Measurements from ENCODE around the gene ZEB2. TPM values are rescaled to one million over a fixed set of nuclear protein-coding genes. Genes with fewer than 3 reads are reported as not detected.

Gene ZEB2
- total and polyA plus RNA-seq, 12 donors, result 17.2 to 99.5 (median 83.0) TPM

DNA sequence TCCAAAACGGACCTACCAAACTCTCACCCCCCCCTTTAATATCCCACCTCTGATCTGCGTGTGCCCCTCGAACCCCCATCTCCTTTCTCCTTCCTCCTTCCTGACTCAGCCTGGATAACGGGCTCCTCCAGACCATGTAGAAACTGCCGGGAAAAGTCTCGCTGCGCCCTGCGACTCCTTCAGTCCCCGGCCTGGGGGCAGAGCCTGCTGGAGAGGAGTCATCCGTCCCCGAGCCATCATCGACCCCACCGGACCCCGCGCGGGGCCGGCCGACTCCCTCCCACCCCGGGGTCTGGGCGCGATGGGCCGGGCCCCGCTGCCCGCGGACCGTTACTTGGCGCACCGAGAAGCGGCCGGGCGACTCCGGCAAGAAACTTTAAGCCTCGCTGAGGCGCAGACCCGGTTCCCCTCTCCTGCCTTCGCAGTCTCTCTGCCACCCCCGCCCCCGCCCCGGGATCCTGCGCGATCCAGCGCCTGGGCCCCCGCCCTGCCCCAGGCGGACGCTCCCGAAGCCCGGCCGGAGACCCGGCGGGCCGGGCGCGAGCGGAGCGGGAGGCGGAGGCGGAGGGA is 3.4 kb downstream of the ZEB2 start:
- peak in 3 of 8 donors; percentile 14 to 74 (median 39) for ATAC-seq
- peak in 1 of 2 donors; percentile 45 for DNase-seq
- Histone ChIP-seq H3K36me3 (peaks cover 0 to 38% (median 0%) of the 10 kb centered on the region in 9 donors), H3K4me3 (peak overlapping the region; percentile 69 to 98 (median 79)), H3K4me1 (peaks cover 0 to 44% (median 20%) of the 10 kb centered on the region in 9 donors), H3K9me3 (no peaks in the 10 kb centered on the region), H3K27me3 (peaks cover 0 to 8% (median 3%) of the 10 kb centered on the region in 7 donors), H3K27ac (peak overlapping the region; percentile 96 to 100 (median 98))
- 1% methylated on average over 45 to 56 of the region's 57 CpGs for WGBS, 2 donors
- TF ChIP-seq, protein P1, sequence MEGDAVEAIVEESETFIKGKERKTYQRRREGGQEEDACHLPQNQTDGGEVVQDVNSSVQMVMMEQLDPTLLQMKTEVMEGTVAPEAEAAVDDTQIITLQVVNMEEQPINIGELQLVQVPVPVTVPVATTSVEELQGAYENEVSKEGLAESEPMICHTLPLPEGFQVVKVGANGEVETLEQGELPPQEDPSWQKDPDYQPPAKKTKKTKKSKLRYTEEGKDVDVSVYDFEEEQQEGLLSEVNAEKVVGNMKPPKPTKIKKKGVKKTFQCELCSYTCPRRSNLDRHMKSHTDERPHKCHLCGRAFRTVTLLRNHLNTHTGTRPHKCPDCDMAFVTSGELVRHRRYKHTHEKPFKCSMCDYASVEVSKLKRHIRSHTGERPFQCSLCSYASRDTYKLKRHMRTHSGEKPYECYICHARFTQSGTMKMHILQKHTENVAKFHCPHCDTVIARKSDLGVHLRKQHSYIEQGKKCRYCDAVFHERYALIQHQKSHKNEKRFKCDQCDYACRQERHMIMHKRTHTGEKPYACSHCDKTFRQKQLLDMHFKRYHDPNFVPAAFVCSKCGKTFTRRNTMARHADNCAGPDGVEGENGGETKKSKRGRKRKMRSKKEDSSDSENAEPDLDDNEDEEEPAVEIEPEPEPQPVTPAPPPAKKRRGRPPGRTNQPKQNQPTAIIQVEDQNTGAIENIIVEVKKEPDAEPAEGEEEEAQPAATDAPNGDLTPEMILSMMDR (IDR thresholded peaks at IDR 0.05), result no peak
- intact Hi-C loops (cut with DNase I), result loop anchor here in 7 of 10 donors (5.0 to 10.0 kb wide), 8 partner anchors 62 to 1238 kb away; a partner anchor contains a TSS

DNA sequence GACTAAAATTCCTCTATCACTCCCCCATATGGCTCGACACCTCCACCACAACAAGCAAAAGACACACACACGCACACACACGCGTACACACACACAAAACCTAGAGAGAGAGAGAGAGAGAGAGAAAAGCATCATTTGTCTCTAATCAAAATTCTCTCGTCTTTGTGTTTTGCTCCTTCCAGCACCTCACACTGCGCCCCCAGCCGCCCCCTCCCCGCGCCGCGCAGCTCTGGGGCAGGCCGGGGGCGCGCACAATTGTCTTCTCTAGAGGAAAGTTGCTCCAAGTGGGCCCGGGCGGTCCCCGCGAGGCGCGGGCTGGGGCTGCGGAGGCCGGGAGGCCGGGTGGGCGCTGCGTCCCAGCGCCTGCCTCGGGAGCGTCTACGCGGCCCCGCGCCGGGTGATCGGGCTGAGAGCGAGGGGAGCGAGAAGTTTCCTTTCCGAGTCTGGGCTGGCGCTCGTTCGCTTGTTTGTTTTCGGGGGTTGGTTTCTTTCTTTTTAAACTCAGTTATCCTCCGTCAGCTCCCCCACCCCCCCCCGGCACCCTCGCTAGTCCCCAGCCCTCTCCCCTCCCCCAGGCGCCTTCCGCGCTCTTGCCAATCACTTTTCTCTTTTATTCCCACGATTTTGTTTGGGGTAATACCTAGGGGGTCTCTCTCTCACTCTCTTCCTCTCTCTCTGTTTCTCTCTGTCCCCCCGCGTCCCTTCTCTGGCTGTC is 4.1 kb downstream of the ZEB2 start:
- intact Hi-C loops (cut with DNase I), result loop anchor here in 7 of 10 donors (5.0 to 10.0 kb wide), 8 partner anchors 61 to 1239 kb away; a partner anchor contains a TSS
- ATAC-seq (peak; percentile 10 to 68 (median 18)), DNase-seq (peak; percentile 59 to 62)
- TF ChIP-seq, protein P1 (IDR thresholded peaks at IDR 0.05), result no peak
- H3K4me3 ChIP-seq, result peak overlapping the region; percentile 69 to 98 (median 79)
- no peaks in the 10 kb centered on the region for H3K9me3 ChIP-seq
- WGBS, 2 donors, result 0 to 2% methylated on average over 50 of the region's 50 CpGs
- H3K27ac ChIP-seq, result peak overlapping the region; percentile 96 to 100 (median 98)
- peaks cover 0 to 50% (median 24%) of the 10 kb centered on the region in 9 donors for H3K4me1 ChIP-seq
- peaks cover 0 to 44% (median 0%) of the 10 kb centered on the region in 9 donors for H3K36me3 ChIP-seq
- H3K27me3 ChIP-seq, result peaks cover 0 to 8% (median 3%) of the 10 kb centered on the region in 7 donors

DNA sequence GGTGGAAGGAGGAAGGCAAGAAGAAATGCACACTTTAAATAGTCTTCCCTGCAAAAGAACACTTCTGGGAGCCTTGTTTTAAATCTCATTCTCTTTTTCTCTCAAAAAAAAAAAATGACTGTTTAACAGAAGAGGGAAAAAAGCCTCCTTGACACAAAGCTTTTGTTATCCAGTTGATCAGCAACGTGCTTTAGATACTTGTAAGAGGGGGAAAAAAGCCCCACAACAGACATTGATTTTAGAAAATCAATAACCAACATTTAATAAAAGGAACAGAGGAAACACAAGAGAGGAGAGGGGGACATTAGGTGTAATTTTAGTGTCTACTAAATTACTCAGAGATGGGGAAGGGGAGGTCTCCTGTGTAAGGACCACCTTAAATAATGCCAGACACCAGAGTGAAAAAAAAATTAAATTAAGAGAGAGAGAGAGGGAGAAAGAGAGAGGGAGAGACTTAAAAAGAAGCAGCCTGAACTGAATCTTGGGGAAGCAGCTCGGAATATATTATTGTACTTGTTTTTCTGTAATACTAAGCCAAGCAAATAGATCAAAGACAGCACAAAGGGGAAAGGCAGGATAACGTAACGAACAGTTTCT is 4.7 kb downstream of the ZEB2 start:
- Histone ChIP-seq H3K27ac (peak overlapping the region; percentile 96 to 100 (median 98)), H3K36me3 (peaks cover 0 to 50% (median 0%) of the 10 kb centered on the region in 9 donors), H3K27me3 (peaks cover 0 to 8% (median 3%) of the 10 kb centered on the region in 7 donors), H3K4me1 (peaks cover 0 to 53% (median 25%) of the 10 kb centered on the region in 9 donors), H3K9me3 (no peaks in the 10 kb centered on the region), H3K4me3 (peak overlapping the region; percentile 69 to 98 (median 79))
- no peak for DNase-seq
- ATAC-seq, result no peak
- TF ChIP-seq, protein P1 (IDR thresholded peaks at IDR 0.05), result no peak
- intact Hi-C loops (cut with DNase I), result loop anchor here in 7 of 10 donors (5.0 to 10.0 kb wide), 8 partner anchors 60 to 1240 kb away; a partner anchor contains a TSS
- WGBS, 2 donors, result 8 to 13% methylated on average over 4 of the region's 4 CpGs

DNA sequence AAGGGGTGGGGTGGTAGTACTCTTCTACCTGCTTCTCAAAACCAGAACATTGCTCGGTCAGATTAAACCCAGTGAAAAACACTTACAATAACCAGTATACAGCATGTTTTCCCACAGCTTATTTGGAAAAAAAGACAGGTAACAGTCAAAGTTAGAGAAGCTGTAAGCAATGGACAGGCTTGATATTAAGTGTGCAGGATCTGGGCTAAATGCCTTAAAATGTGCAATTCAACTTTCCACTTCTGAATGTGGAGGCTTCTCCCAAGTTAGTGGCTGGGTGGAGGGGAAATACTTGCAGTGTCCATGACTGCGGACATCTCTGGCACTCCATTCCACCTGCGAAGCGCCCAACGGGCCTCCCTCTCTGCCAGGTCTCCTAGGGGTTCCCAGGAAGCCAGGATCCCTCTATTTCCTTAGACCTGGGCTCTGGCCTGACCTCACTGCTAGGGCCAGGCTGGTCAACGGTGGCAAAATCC is 5.3 kb downstream of the ZEB2 start:
- peaks cover 0 to 5% (median 3%) of the 10 kb centered on the region in 7 donors for H3K27me3 ChIP-seq
- peak overlapping the region; percentile 69 to 98 (median 79) for H3K4me3 ChIP-seq
- peak overlapping the region; percentile 96 to 100 (median 98) for H3K27ac ChIP-seq
- H3K36me3 ChIP-seq, result peaks cover 0 to 50% (median 0%) of the 10 kb centered on the region in 9 donors
- intact Hi-C loops (cut with DNase I), result loop anchor here in 8 of 10 donors (5.0 to 10.0 kb wide), 13 partner anchors 52 to 1240 kb away; a partner anchor contains a TSS
- DNase-seq, result peak in 1 of 2 donors; percentile 31
- peak in 2 of 8 donors; percentile 7 to 25 for ATAC-seq
- WGBS, 2 donors, result 23 to 30% methylated on average over 6 of the region's 6 CpGs
- H3K9me3 ChIP-seq, result no peaks in the 10 kb centered on the region
- TF ChIP-seq, protein P1 (IDR thresholded peaks at IDR 0.05), result no peak
- H3K4me1 ChIP-seq, result peaks cover 0 to 58% (median 30%) of the 10 kb centered on the region in 9 donors
